CD4-positive, alpha-beta memory T cell (primary cell): ENCODE measurements around the gene BATF2. TPM values are rescaled to one million over a fixed set of nuclear protein-coding genes. Genes with fewer than 3 reads are reported as not detected.

ENCODE experiments used
- CTCF ChIA-PET: fragments of 350-600 bp; sonication (Branson Sonifier 250); formaldehyde crosslinking; loops from one replicate; lab custom pipeline; 2021; ENCODE audit warnings: inconsistent platforms; ENCODE audit not compliant: partially characterized antibody; lab: Charles Lee
- POLR2A ChIA-PET: fragments of 350-600 bp; sonication (Branson Sonifier 250); formaldehyde crosslinking; loops from one replicate; lab custom pipeline; 2021; ENCODE audit not compliant: partially characterized antibody; lab: Charles Lee
- DNase-seq, 5 donors: peaks; one replicate each; pipeline versions ENCODE4 v3.0.0 to v3.0.0-alpha.2; 2020 to 2022; ENCODE audit warnings: mixed read lengths in 1 of 5
- H3K27ac ChIP-seq: one replicate; pipeline ENCODE4 v1.7.0; 2013; ENCODE audit warnings: low read depth, low read length
- H3K27me3 ChIP-seq: 2 replicates; pipeline ENCODE4 v1.7.0; 2013; ENCODE audit warnings: mild to moderate bottlenecking, low read length, moderate library complexity; ENCODE audit not compliant: insufficient read depth
- H3K36me3 ChIP-seq: 2 replicates; pipeline ENCODE4 v1.7.0; 2013; ENCODE audit warnings: mild to moderate bottlenecking, low read length, moderate library complexity; ENCODE audit not compliant: insufficient read depth
- H3K4me1 ChIP-seq: 2 replicates; pipeline ENCODE4 v1.7.0; 2013; ENCODE audit warnings: mild to moderate bottlenecking, low read length, moderate library complexity; ENCODE audit not compliant: insufficient read depth
- H3K4me3 ChIP-seq, 2 donors: one replicate each; pipeline ENCODE4 v1.7.0; 2013; ENCODE audit warnings: low read length in 2 of 2, mild to moderate bottlenecking in 1 of 2
- H3K9me3 ChIP-seq, 2 donors: one replicate each; pipeline ENCODE4 v1.7.0; 2013; ENCODE audit warnings: low read length in 2 of 2, control low read depth in 1 of 2; ENCODE audit not compliant: control insufficient read depth in 1 of 2
- H3K27ac Mint-ChIP-seq, 7 donors: one replicate each; pipeline ENCODE4 v1.8.0; 2020 to 2021; ENCODE audit warnings: mixed read lengths in 7 of 7, mild to moderate bottlenecking in 6 of 7, inconsistent platforms in 3 of 7, moderate library complexity in 3 of 7
- H3K27me3 Mint-ChIP-seq, 2 donors: one replicate each; pipeline ENCODE4 v1.8.0; 2020 to 2021; ENCODE audit warnings: mixed read lengths in 2 of 2
- H3K36me3 Mint-ChIP-seq, 2 donors: one replicate each; pipeline ENCODE4 v1.8.0; 2020 to 2021; ENCODE audit warnings: mixed read lengths in 2 of 2, inconsistent platforms in 1 of 2, mild to moderate bottlenecking in 1 of 2
- H3K4me1 Mint-ChIP-seq, 4 donors: one replicate each; pipeline ENCODE4 v1.8.0; 2020 to 2021; ENCODE audit warnings: mixed read lengths in 4 of 4, mild to moderate bottlenecking in 1 of 4
- H3K4me3 Mint-ChIP-seq, 8 donors: one replicate each; pipeline ENCODE4 v1.8.0; 2020 to 2021; ENCODE audit warnings: mixed read lengths in 8 of 8, mild to moderate bottlenecking in 7 of 8, moderate library complexity in 6 of 8, inconsistent platforms in 3 of 8
- H3K9me3 Mint-ChIP-seq, 8 donors: one replicate each; pipeline ENCODE4 v1.8.0; 2020 to 2021; ENCODE audit warnings: mixed read lengths in 8 of 8, mild to moderate bottlenecking in 5 of 8, inconsistent platforms in 3 of 8, moderate library complexity in 1 of 8
- intact Hi-C: fragments of 100-400 bp; cut with micrococcal nuclease; formaldehyde crosslinking; loops from one replicate; pipeline ENCODE4 v1.15.1; 2023
- polyA plus RNA-seq, 2 donors: library from polyadenylated mRNA; unstranded; fragments of 300-500 nt; fragmentation: Illumina TruSeq; gene quantifications; one replicate each; pipeline ENCODE4 v1.2.3, GENCODE V29; 2021
- total RNA-seq, 2 experiments: library from RNA; stranded (reverse); gene quantifications; one replicate each; pipeline ENCODE4 v1.2.3, GENCODE V29; 2021

Gene BATF2
- total RNA-seq (under 1 TPM in 1 of 2 experiments, not detected in 1; 0.17 TPM), polyA plus RNA-seq (not detected)

GRCh38 chr11:64996710-64997380 lies at the start of gene BATF2:
TSS of gene BATF2 (minus strand) at chr11:64996971. CDS start at chr11:64996914, 57 bp downstream.
- H3K27me3 Mint-ChIP-seq = peaks cover 0 to 1% of the 10 kb centered on the region in 2 donors
- Histone ChIP-seq H3K4me1 (peaks cover 16% of the 10 kb centered on the region), H3K36me3 (no peaks in the 10 kb centered on the region), H3K27me3 (no peaks in the 10 kb centered on the region), H3K9me3 (no peaks in the 10 kb centered on the region), H3K4me3 (no peak within 1 kb of the TSS), H3K27ac (no peak within 1 kb of the TSS)
- POLR2A ChIA-PET = no interaction called here
- H3K4me3 Mint-ChIP-seq = no peak within 1 kb of the TSS
- no peak within 1 kb of the TSS for H3K27ac Mint-ChIP-seq
- H3K9me3 Mint-ChIP-seq = no peaks in the 10 kb centered on the region
- H3K36me3 Mint-ChIP-seq = no peaks in the 10 kb centered on the region
- intact Hi-C loops = no loop called here
- H3K4me1 Mint-ChIP-seq = peaks cover 7 to 16% (median 10%) of the 10 kb centered on the region in 4 donors
- CTCF ChIA-PET = interaction anchor here (0.7 to 1.7 kb wide), 4 partner anchors 16 to 148 kb away, joined by 3 to 7 read pairs (median 5); partner anchors contain the start of gene ARL2
- no peak for DNase-seq

- H3K4me3 ChIP-seq = no peak overlapping the region
- no peaks in the 10 kb centered on the region for H3K9me3 Mint-ChIP-seq
- H3K27me3 ChIP-seq = no peaks in the 10 kb centered on the region
- no peaks in the 10 kb centered on the region for H3K9me3 ChIP-seq
- H3K27ac Mint-ChIP-seq = no peak overlapping the region
- H3K4me1 Mint-ChIP-seq = peaks cover 7 to 44% (median 28%) of the 10 kb centered on the region in 4 donors
- ChIA-PET CTCF (interaction anchor here (0.8 to 1.3 kb wide), 3 partner anchors 10 to 33 kb away, joined by 3 to 4 read pairs (median 3); no protein-coding TSS in a partner anchor), POLR2A (interaction anchor here (0.6 to 1.1 kb wide), 2 partner anchors 72 to 618 kb away, joined by 3 read pairs; partner anchors contain the start of gene ZNHIT2)
- intact Hi-C loops = no loop called here
- H3K4me3 Mint-ChIP-seq = peak overlapping the region in 1 of 8 donors; percentile 46
- no peak overlapping the region for H3K27ac ChIP-seq
- no peaks in the 10 kb centered on the region for H3K27me3 Mint-ChIP-seq
- peaks cover 0 to 8% of the 10 kb centered on the region in 2 donors for H3K36me3 Mint-ChIP-seq
- peaks cover 6% of the 10 kb centered on the region for H3K36me3 ChIP-seq
- peaks cover 33% of the 10 kb centered on the region for H3K4me1 ChIP-seq
- no peak for DNase-seq
These were observed 49.0 kb upstream of the BATF2 start for GRCh38 chr11:65045728-65046127.

GRCh38 chr11:65045061-65045460 lies 48.3 kb upstream of the BATF2 start:
- Mint-ChIP-seq H3K4me1 (peaks cover 8 to 49% (median 30%) of the 10 kb centered on the region in 4 donors), H3K36me3 (peaks cover 0 to 10% of the 10 kb centered on the region in 2 donors), H3K27me3 (no peaks in the 10 kb centered on the region), H3K9me3 (no peaks in the 10 kb centered on the region), H3K4me3 (no peak overlapping the region), H3K27ac (peak overlapping the region in 1 of 7 donors; percentile 15)
- no peak for DNase-seq
- H3K27ac ChIP-seq = no peak overlapping the region
- H3K4me3 ChIP-seq = no peak overlapping the region
- ChIA-PET POLR2A (no interaction called here), CTCF (interaction anchor here (0.8 to 1.3 kb wide), 3 partner anchors 9 to 33 kb away, joined by 3 to 4 read pairs (median 3); no protein-coding TSS in a partner anchor)
- H3K4me1 ChIP-seq = peaks cover 40% of the 10 kb centered on the region
- intact Hi-C loops = no loop called here
- no peaks in the 10 kb centered on the region for H3K9me3 ChIP-seq
- H3K27me3 ChIP-seq = no peaks in the 10 kb centered on the region
- peaks cover 6% of the 10 kb centered on the region for H3K36me3 ChIP-seq

GRCh38 chr11:65043881-65044501 lies 47.2 kb upstream of the BATF2 start:
- Histone ChIP-seq H3K4me3 (no peak overlapping the region), H3K36me3 (peaks cover 6% of the 10 kb centered on the region), H3K4me1 (peaks cover 43% of the 10 kb centered on the region), H3K9me3 (no peaks in the 10 kb centered on the region), H3K27ac (no peak overlapping the region), H3K27me3 (no peaks in the 10 kb centered on the region)
- intact Hi-C loops = no loop called here
- Mint-ChIP-seq H3K27ac (no peak overlapping the region), H3K4me1 (peaks cover 8 to 49% (median 30%) of the 10 kb centered on the region in 4 donors), H3K27me3 (no peaks in the 10 kb centered on the region), H3K36me3 (peaks cover 0 to 10% of the 10 kb centered on the region in 2 donors), H3K9me3 (no peaks in the 10 kb centered on the region), H3K4me3 (peak overlapping the region in 1 of 8 donors; percentile 45)
- ChIA-PET POLR2A (interaction anchor here (3.6 kb wide), 1 partner anchor 91 kb away, joined by 21 read pairs; the partner anchor contains the start of gene SYVN1), CTCF (no interaction called here)
- DNase-seq = no peak

GRCh38 chr11:65042891-65043290 lies 46.1 kb upstream of the BATF2 start:
- Mint-ChIP-seq H3K4me1 (peaks cover 8 to 41% (median 24%) of the 10 kb centered on the region in 4 donors), H3K4me3 (peak overlapping the region in 5 of 8 donors; percentile 82 to 89 (median 86)), H3K36me3 (peaks cover 2 to 11% of the 10 kb centered on the region in 2 donors), H3K27me3 (no peaks in the 10 kb centered on the region), H3K9me3 (no peaks in the 10 kb centered on the region), H3K27ac (peak overlapping the region in 1 of 7 donors; percentile 54)
- intact Hi-C loops = no loop called here
- H3K9me3 ChIP-seq = no peaks in the 10 kb centered on the region
- POLR2A ChIA-PET = interaction anchor here (1.0 to 3.7 kb wide), 4 partner anchors 17 to 92 kb away, joined by 3 to 21 read pairs (median 10); partner anchors contain the start of genes ARL2, FAU, MRPL49 and SYVN1
- H3K4me3 ChIP-seq = no peak overlapping the region
- peaks cover 6% of the 10 kb centered on the region for H3K36me3 ChIP-seq
- peaks cover 37% of the 10 kb centered on the region for H3K4me1 ChIP-seq
- H3K27ac ChIP-seq = no peak overlapping the region
- no peak for DNase-seq
- no peaks in the 10 kb centered on the region for H3K27me3 ChIP-seq
- CTCF ChIA-PET = interaction anchor here (0.9 kb wide), 1 partner anchor 30 kb away, joined by 3 read pairs; no protein-coding TSS in a partner anchor

GRCh38 chr11:65040847-65041622 lies 44.3 kb upstream of the BATF2 start, which contains the start of gene SAC3D1:
TSS of gene SAC3D1 (plus strand) at chr11:65041210. CDS start at chr11:65041293, 83 bp downstream.
- DNase-seq = peak; percentile 87 to 91 (median 90)
- Mint-ChIP-seq H3K36me3 (peaks cover 2 to 11% of the 10 kb centered on the region in 2 donors), H3K4me1 (peaks cover 5 to 24% (median 15%) of the 10 kb centered on the region in 4 donors), H3K27me3 (no peaks in the 10 kb centered on the region), H3K4me3 (peak within 1 kb of the TSS; percentile 92 to 97 (median 94)), H3K9me3 (no peaks in the 10 kb centered on the region), H3K27ac (peak within 1 kb of the TSS; percentile 87 to 97 (median 95))
- intact Hi-C loops = loop anchor here (1.0 to 2.0 kb wide), 5 partner anchors 14 to 70 kb away; partner anchors contain the start of genes ARL2, CDCA5, SNX15 and TM7SF2
- POLR2A ChIA-PET = interaction anchor here (0.6 to 4.8 kb wide), 21 partner anchors 12 to 819 kb away, joined by 3 to 42 read pairs (median 6); partner anchors contain the start of genes ARL2, ATG2A, CDCA5 and EHD1
- Histone ChIP-seq H3K9me3 (no peaks in the 10 kb centered on the region), H3K27me3 (no peaks in the 10 kb centered on the region), H3K36me3 (peaks cover 7% of the 10 kb centered on the region), H3K4me3 (peak within 1 kb of the TSS; percentile 61 to 64), H3K27ac (peak within 1 kb of the TSS; percentile 61), H3K4me1 (peaks cover 25% of the 10 kb centered on the region)
- CTCF ChIA-PET = interaction anchor here (1.0 to 3.2 kb wide), 6 partner anchors 12 to 44 kb away, joined by 3 to 11 read pairs (median 4); partner anchors contain the start of gene ARL2
